HEK293 (cell line): ENCODE measurements around the gene SELENOS.

Experiments used
- CTCF ChIA-PET: fragments of 350-600 bp; formaldehyde crosslinking; extraction: SDS; loops from one replicate; lab custom pipeline; 2021; ENCODE audit warnings: antibody characterized with exemption; lab: Yijun Ruan, JAX
- POLR2A ChIA-PET: fragments of 300-600 bp; formaldehyde crosslinking; extraction: SDS; loops from one replicate; lab custom pipeline; 2020; ENCODE audit warnings: antibody characterized with exemption, inconsistent platforms; lab: Yijun Ruan, JAX
- H3K27ac ChIP-seq: fragments of 200-500 bp; sonication (Bioruptor generic); 2 replicates; pipeline ENCODE4 v1.5.1; 2014; ENCODE audit warnings: low read depth, low read length, control low read depth, inconsistent platforms; ENCODE audit errors: extremely low read depth
- H3K36me3 ChIP-seq, 2 experiments: fragments of 200-500 bp in 1 of 2; sonication (Bioruptor generic) in 1 of 2; 1 replicate in 1 of 2; 2 replicates in 1 of 2; pipeline ENCODE4 v1.5.1; 2014 to 2017; ENCODE audit warnings: inconsistent platforms in 2 of 2, low read length in 2 of 2; ENCODE audit not compliant: control insufficient read depth in 2 of 2, insufficient read depth in 1 of 2
- H3K4me1 ChIP-seq: fragments of 200-500 bp; sonication (Bioruptor generic); 2 replicates; pipeline ENCODE4 v1.5.1; 2014; ENCODE audit warnings: mild to moderate bottlenecking, low read length, inconsistent platforms; ENCODE audit not compliant: control insufficient read depth, insufficient read depth
- H3K4me3 ChIP-seq: 2 replicates; pipeline ENCODE4 v1.5.1; 2011; ENCODE audit warnings: low read depth, mild to moderate bottlenecking, control low read depth, low read length, moderate library complexity
- H3K9me3 ChIP-seq: fragments of 200-500 bp; sonication (Bioruptor generic); 2 replicates; pipeline ENCODE4 v1.5.1; 2014; ENCODE audit warnings: low read depth, low read length, inconsistent platforms; ENCODE audit not compliant: control insufficient read depth, insufficient read depth
- CTCF ChIP-seq: fragments of 450-650 bp; formaldehyde crosslinking; IDR thresholded peaks from 2 replicates; pipeline ENCODE4 v1.5.1; 2016; ENCODE audit warnings: missing biosample characterization, missing genetic modification characterization
- HOXA7 ChIP-seq: sonication (generic); formaldehyde crosslinking; IDR thresholded peaks from 2 replicates; pipeline ENCODE4 v1.8.1; 2022; ENCODE audit warnings: missing genetic modification reagents, borderline replicate concordance
- INSM2 ChIP-seq: fragments of 450-650 bp; formaldehyde crosslinking; IDR thresholded peaks from 2 replicates; pipeline ENCODE4 v1.5.1; 2016; ENCODE audit warnings: missing biosample characterization, missing genetic modification characterization
- MYNN ChIP-seq: fragments of 450-650 bp; formaldehyde crosslinking; IDR thresholded peaks from 2 replicates; pipeline ENCODE4 v1.5.1; 2016; ENCODE audit warnings: missing biosample characterization, missing genetic modification characterization, borderline replicate concordance
- OSR2 ChIP-seq: fragments of 450-650 bp; formaldehyde crosslinking; IDR thresholded peaks from 2 replicates; pipeline ENCODE4 v1.5.1; 2016; ENCODE audit warnings: missing biosample characterization, missing genetic modification characterization
- SETDB1 ChIP-seq: IDR thresholded peaks from one replicate; pipeline ENCODE4 v1.6.1; 2017; ENCODE audit warnings: mild to moderate bottlenecking, low read length, moderate library complexity, mixed read lengths; ENCODE audit not compliant: insufficient read length
- ZBTB44 ChIP-seq: fragments of 450-650 bp; IDR thresholded peaks from 2 replicates; pipeline ENCODE4 v1.5.1; 2018; ENCODE audit warnings: missing biosample characterization, mild to moderate bottlenecking, missing genetic modification characterization
- ZBTB48 ChIP-seq: fragments of 450-650 bp; formaldehyde crosslinking; IDR thresholded peaks from 2 replicates; pipeline ENCODE4 v1.5.1; 2016; ENCODE audit warnings: missing biosample characterization, missing genetic modification characterization
- ZFP41 ChIP-seq: fragments of 450-650 bp; formaldehyde crosslinking; IDR thresholded peaks from 2 replicates; pipeline ENCODE4 v1.5.1; 2016; ENCODE audit warnings: missing biosample characterization, missing genetic modification characterization, borderline replicate concordance
- ZNF146 ChIP-seq: fragments of 450-650 bp; formaldehyde crosslinking; IDR thresholded peaks from 2 replicates; pipeline ENCODE4 v1.5.1; 2016; ENCODE audit warnings: missing biosample characterization, missing genetic modification characterization
- ZNF155 ChIP-seq: fragments of 450-650 bp; formaldehyde crosslinking; IDR thresholded peaks from 2 replicates; pipeline ENCODE4 v1.5.1; 2016; ENCODE audit warnings: missing biosample characterization, missing genetic modification characterization
- ZNF157 ChIP-seq: fragments of 450-650 bp; formaldehyde crosslinking; IDR thresholded peaks from 2 replicates; pipeline ENCODE4 v1.5.1; 2016; ENCODE audit warnings: missing biosample characterization, missing genetic modification characterization
- ZNF175 ChIP-seq: fragments of 450-650 bp; formaldehyde crosslinking; IDR thresholded peaks from 2 replicates; pipeline ENCODE4 v1.5.1; 2016; ENCODE audit warnings: missing biosample characterization, missing genetic modification characterization
- ZNF211 ChIP-seq: fragments of 450-650 bp; formaldehyde crosslinking; IDR thresholded peaks from 2 replicates; pipeline ENCODE4 v1.5.1; 2016; ENCODE audit warnings: low read depth, missing biosample characterization, missing genetic modification characterization
- ZNF239 ChIP-seq: fragments of 450-650 bp; formaldehyde crosslinking; IDR thresholded peaks from 2 replicates; pipeline ENCODE4 v1.5.1; 2016; ENCODE audit warnings: missing biosample characterization, missing genetic modification characterization
- ZNF292 ChIP-seq: fragments of 450-650 bp; formaldehyde crosslinking; IDR thresholded peaks from 2 replicates; pipeline ENCODE4 v1.5.1; 2016; ENCODE audit warnings: low read depth, missing biosample characterization, missing genetic modification characterization, borderline replicate concordance
- ZNF302 ChIP-seq: fragments of 450-650 bp; formaldehyde crosslinking; IDR thresholded peaks from 2 replicates; pipeline ENCODE4 v1.5.1; 2016; ENCODE audit warnings: missing biosample characterization, missing genetic modification characterization, low read depth
- ZNF324 ChIP-seq: fragments of 450-650 bp; formaldehyde crosslinking; IDR thresholded peaks from 2 replicates; pipeline ENCODE4 v1.5.1; 2016; ENCODE audit warnings: missing biosample characterization, missing genetic modification characterization
- ZNF391 ChIP-seq: fragments of 450-650 bp; formaldehyde crosslinking; IDR thresholded peaks from 2 replicates; pipeline ENCODE4 v1.5.1; 2016; ENCODE audit warnings: low read depth, missing biosample characterization, missing genetic modification characterization, borderline replicate concordance
- ZNF398 ChIP-seq: fragments of 450-650 bp; formaldehyde crosslinking; IDR thresholded peaks from 2 replicates; pipeline ENCODE4 v1.5.1; 2017; ENCODE audit warnings: missing biosample characterization, missing genetic modification characterization
- ZNF558 ChIP-seq: fragments of 450-650 bp; formaldehyde crosslinking; IDR thresholded peaks from 2 replicates; pipeline ENCODE4 v1.5.1; 2016; ENCODE audit warnings: missing biosample characterization, missing genetic modification characterization
- ZNF785 ChIP-seq: fragments of 450-650 bp; formaldehyde crosslinking; IDR thresholded peaks from 2 replicates; pipeline ENCODE4 v1.5.1; 2016; ENCODE audit warnings: missing biosample characterization, missing genetic modification characterization
- ZNF791 ChIP-seq: fragments of 450-650 bp; formaldehyde crosslinking; IDR thresholded peaks from 2 replicates; pipeline ENCODE4 v1.5.1; 2016; ENCODE audit warnings: missing biosample characterization, missing genetic modification characterization
- ZSCAN4 ChIP-seq: fragments of 450-650 bp; formaldehyde crosslinking; IDR thresholded peaks from 2 replicates; pipeline ENCODE4 v1.5.1; 2017; ENCODE audit warnings: missing biosample characterization, missing genetic modification characterization

SELENOS gene

GRCh38 chr15:101322016-101322695 is 44.9 kb upstream of the SELENOS start:
- H3K4me3 ChIP-seq: no peak overlapping the region
- H3K36me3 ChIP-seq: peaks cover 5 to 77% of the 10 kb centered on the region in 2 experiments; a peak in 2 of 3 replicates
- H3K4me1 ChIP-seq: no peaks in the 10 kb centered on the region
- CTCF ChIA-PET: interaction anchor here (0.6 to 0.7 kb wide), 2 partner anchors 325 to 993 kb away, joined by 3 read pairs; no protein-coding TSS in a partner anchor
- H3K9me3 ChIP-seq: no peaks in the 10 kb centered on the region
- no peak overlapping the region for H3K27ac ChIP-seq
- POLR2A ChIA-PET: no interaction called here
- no peak for TF ChIP-seq ZNF791 (tag by site-specific recombination)
- no peak for TF ChIP-seq ZNF175
- no peak for TF ChIP-seq ZNF391 (tag by site-specific recombination)
- no peak for TF ChIP-seq ZNF785 (tag by site-specific recombination)
- TF ChIP-seq ZNF302 (tag by site-specific recombination): no peak
- TF ChIP-seq ZNF292 (tag by site-specific recombination): no peak
- TF ChIP-seq ZNF157 (tag by site-specific recombination): no peak
- TF ChIP-seq OSR2 (tag by site-specific recombination): no peak
- no peak for TF ChIP-seq ZNF558
- no peak for TF ChIP-seq ZFP41 (tag by site-specific recombination)

- CTCF ChIA-PET: no interaction called here
- POLR2A ChIA-PET: no interaction called here
- Histone ChIP-seq H3K27ac (no peak overlapping the region), H3K9me3 (no peaks in the 10 kb centered on the region), H3K36me3 (peaks cover 10 to 74% of the 10 kb centered on the region in 2 experiments; a peak in 2 of 3 replicates), H3K4me1 (no peaks in the 10 kb centered on the region), H3K4me3 (no peak overlapping the region)
- TF ChIP-seq MYNN (no peak), INSM2 (tag by site-specific recombination) (no peak), ZNF211 (tag by site-specific recombination) (no peak), ZNF146 (tag by site-specific recombination) (no peak), SETDB1 (no peak), ZNF324 (no peak), HOXA7 (no peak), CTCF (tag by site-specific recombination) (no peak), ZNF398 (tag by site-specific recombination) (no peak), ZBTB44 (tag by site-specific recombination) (no peak), ZNF155 (tag by site-specific recombination) (no peak), ZSCAN4 (tag by site-specific recombination) (no peak), ZNF239 (tag by site-specific recombination) (no peak), ZBTB48 (no peak)
Measured at GRCh38 chr15:101320501-101321052, 43.3 kb upstream of the SELENOS start.
